Tibial nerve (tissue), 4 donors: ENCODE measurements around the gene SLC6A6. TPM values are rescaled to one million over a fixed set of nuclear protein-coding genes. Genes with fewer than 3 reads are reported as not detected.

Source experiments
- DNase-seq, 2 donors: peaks; one replicate each; pipeline ENCODE4 v3.0.0-alpha.2; 2019; ENCODE audit warnings: low spot score in 2 of 2
- H3K27ac ChIP-seq, 4 donors: fragments of 200-600 bp; sonication (generic) in 3 of 4; one replicate each; pipeline ENCODE4 v1.5.1; 2017 to 2019; ENCODE audit warnings: mild to moderate bottlenecking in 1 of 4
- H3K27me3 ChIP-seq, 2 donors: fragments of 200-600 bp; sonication (generic) in 1 of 2; one replicate each; pipeline versions ENCODE4 v1.5.1 to v1.6.0; 2017 to 2019
- H3K36me3 ChIP-seq, 3 donors: fragments of 200-600 bp; sonication (generic); one replicate each; pipeline ENCODE4 v1.5.1; 2018 to 2019
- H3K4me1 ChIP-seq, 4 donors: fragments of 200-600 bp; sonication (generic) in 3 of 4; one replicate each; pipeline ENCODE4 v1.5.1; 2017 to 2019
- H3K4me3 ChIP-seq, 4 donors: fragments of 200-600 bp; sonication (generic) in 3 of 4; one replicate each; pipeline ENCODE4 v1.5.1; 2017 to 2019; ENCODE audit warnings: mild to moderate bottlenecking in 1 of 4, moderate library complexity in 1 of 4
- H3K9me3 ChIP-seq, 4 donors: fragments of 200-600 bp; sonication (generic) in 3 of 4; one replicate each; pipeline ENCODE4 v1.5.1; 2017 to 2019
- EP300 ChIP-seq, 2 donors: sonication (generic); formaldehyde crosslinking; IDR thresholded peaks; one replicate each; pipeline ENCODE4 v1.6.1; 2017; ENCODE audit warnings: antibody characterized with exemption in 2 of 2, mild to moderate bottlenecking in 1 of 2
- POLR2A ChIP-seq, 2 donors: fragments of 450-650 bp; IDR thresholded peaks; one replicate each; pipeline ENCODE4 v1.6.1; 2017; ENCODE audit warnings: antibody characterized with exemption in 2 of 2, mild to moderate bottlenecking in 2 of 2, moderate library complexity in 2 of 2
- WGBS, 2 donors: methylation state at CpG; one replicate each; pipeline ENCODE4 v1.1.5; 2018; 5-methylcytosine and 5-hydroxymethylcytosine counted together
- total RNA-seq, 4 donors: library from RNA; depleted of rRNA; stranded (reverse); fragments of >200 nt; gene quantifications; one replicate each; pipeline ENCODE4 v1.1.0, GENCODE V29; 2016
- TF ChIP-seq, protein P1 (sequence below), 5 experiments: fragments of 200-600 bp in 3 of 5; fragments of 450-650 bp in 2 of 5; sonication (generic) in 3 of 5; IDR thresholded peaks; one replicate each; pipeline ENCODE4 v1.5.1; 2016 to 2019; ENCODE audit warnings: antibody characterized with exemption in 5 of 5, mild to moderate bottlenecking in 3 of 5, moderate library complexity in 2 of 5

SLC6A6 gene
- total RNA-seq, 4 donors from 2014 or later: 11.8 to 24.9 (median 13.5) TPM

DNA sequence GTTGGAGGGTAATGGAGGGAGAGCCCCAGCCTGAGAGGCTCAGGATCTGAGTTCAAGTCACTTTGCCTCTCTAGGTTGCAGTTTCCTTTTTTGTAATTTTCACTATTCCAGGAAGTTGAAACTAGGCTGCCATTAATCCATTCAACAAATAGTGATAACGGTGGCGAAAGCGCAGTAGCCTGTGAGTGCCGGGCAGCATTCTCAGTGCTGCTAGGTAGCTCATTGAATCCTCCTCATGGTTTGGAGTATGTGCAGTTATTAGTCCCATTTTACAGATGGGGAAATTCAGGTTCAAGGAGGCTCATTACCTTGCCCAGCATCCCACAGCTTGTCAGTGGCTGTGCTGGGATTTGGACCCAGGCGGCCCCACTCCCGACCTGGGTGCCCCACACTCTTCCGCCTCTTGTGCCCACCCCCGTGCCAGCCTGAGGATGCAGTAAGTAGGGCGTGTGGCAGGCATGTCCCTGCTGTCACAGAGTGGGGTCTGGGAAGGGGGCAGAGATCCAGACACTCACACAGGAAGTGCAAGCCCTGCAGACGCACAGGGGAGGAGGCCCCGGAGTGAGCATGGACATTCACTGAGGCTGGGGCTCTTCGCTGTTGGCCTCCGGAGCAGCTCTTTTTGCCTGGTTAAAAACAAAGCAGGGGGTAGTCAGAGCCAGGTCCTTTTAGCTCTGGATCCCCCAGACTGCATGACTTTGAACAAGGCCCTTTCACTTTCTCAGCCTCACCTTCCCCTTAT is 58.8 kb downstream of the SLC6A6 start:
- WGBS, 2 donors: 80 to 81% methylated on average over 13 of the region's 13 CpGs
- TF ChIP-seq, protein P1, sequence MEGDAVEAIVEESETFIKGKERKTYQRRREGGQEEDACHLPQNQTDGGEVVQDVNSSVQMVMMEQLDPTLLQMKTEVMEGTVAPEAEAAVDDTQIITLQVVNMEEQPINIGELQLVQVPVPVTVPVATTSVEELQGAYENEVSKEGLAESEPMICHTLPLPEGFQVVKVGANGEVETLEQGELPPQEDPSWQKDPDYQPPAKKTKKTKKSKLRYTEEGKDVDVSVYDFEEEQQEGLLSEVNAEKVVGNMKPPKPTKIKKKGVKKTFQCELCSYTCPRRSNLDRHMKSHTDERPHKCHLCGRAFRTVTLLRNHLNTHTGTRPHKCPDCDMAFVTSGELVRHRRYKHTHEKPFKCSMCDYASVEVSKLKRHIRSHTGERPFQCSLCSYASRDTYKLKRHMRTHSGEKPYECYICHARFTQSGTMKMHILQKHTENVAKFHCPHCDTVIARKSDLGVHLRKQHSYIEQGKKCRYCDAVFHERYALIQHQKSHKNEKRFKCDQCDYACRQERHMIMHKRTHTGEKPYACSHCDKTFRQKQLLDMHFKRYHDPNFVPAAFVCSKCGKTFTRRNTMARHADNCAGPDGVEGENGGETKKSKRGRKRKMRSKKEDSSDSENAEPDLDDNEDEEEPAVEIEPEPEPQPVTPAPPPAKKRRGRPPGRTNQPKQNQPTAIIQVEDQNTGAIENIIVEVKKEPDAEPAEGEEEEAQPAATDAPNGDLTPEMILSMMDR (IDR thresholded peaks at IDR 0.05): no peak
- TF ChIP-seq POLR2A (IDR thresholded peaks at IDR 0.05): no peak
- TF ChIP-seq EP300 (IDR thresholded peaks at IDR 0.05): no peak
- H3K9me3 ChIP-seq: no peaks in the 10 kb centered on the region
- H3K27ac ChIP-seq: peak overlapping the region in 2 of 4 donors; percentile 4 to 16
- H3K36me3 ChIP-seq: peaks cover 0 to 17% (median 0%) of the 10 kb centered on the region in 3 donors
- H3K27me3 ChIP-seq: no peaks in the 10 kb centered on the region
- H3K4me1 ChIP-seq: peaks cover 0 to 14% (median 0%) of the 10 kb centered on the region in 4 donors
- no peak overlapping the region for H3K4me3 ChIP-seq
- no peak for DNase-seq

DNA sequence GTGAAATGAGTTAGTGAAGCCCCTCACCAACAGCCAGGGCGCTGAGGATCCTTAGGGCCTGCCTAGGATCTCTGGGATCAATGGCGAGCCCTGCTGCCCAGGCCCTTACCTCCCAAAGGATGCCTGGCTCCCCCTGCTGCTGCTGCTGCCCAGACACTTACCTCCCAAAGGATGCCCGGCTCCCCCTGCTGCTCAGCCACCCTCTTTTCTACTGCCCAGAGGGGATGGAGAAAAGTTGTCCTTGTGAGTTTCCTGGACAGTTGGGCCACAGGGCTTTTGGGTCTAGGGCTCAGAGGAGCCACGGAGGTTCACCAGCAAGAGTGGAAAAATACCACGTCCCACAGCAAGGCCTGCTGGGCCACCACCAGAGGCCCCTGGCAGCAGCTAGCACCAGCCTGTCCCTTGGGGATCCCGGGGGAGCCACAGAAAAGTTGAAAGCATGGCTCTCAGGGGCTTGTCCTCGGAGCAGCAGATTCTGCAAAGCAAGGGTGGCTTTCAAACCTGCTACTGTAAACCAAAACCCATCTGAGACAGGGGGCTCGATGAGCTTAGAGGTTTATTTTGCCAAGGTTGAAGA is 59.4 kb downstream of the SLC6A6 start:
- no peak overlapping the region for H3K4me3 ChIP-seq
- H3K36me3 ChIP-seq: peaks cover 0 to 22% (median 0%) of the 10 kb centered on the region in 3 donors
- no peaks in the 10 kb centered on the region for H3K9me3 ChIP-seq
- 86 to 87% methylated on average over 8 of the region's 8 CpGs for WGBS, 2 donors
- peaks cover 0 to 14% (median 0%) of the 10 kb centered on the region in 4 donors for H3K4me1 ChIP-seq
- H3K27ac ChIP-seq: no peak overlapping the region
- TF ChIP-seq, protein P1 (IDR thresholded peaks at IDR 0.05): peak in 4 of 5 experiments; percentile 12 to 36 (median 28)
- no peak for TF ChIP-seq EP300 (IDR thresholded peaks at IDR 0.05)
- H3K27me3 ChIP-seq: no peaks in the 10 kb centered on the region
- DNase-seq: no peak

DNA sequence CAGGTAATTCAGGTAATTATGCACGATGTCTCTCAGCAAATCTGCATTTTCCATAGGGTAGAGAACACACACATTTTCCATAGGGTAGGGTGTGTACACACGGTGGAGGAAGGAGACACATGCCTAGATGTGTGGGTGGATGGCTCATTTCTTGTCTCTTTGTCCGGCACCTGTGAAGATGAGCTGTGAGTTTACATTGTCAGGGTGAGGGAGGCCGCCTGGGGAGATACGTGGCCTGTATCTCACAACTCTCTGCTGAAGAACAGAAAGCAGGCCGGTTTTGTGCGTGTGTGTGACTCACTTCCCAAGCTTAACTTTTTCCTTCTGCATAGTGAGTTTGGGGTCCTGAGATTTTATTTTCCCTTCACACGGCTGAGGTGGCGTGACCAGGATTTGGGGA is 60.3 kb downstream of the SLC6A6 start:
- no peaks in the 10 kb centered on the region for H3K27me3 ChIP-seq
- H3K36me3 ChIP-seq: peaks cover 0 to 27% (median 0%) of the 10 kb centered on the region in 3 donors
- H3K4me1 ChIP-seq: peaks cover 0 to 14% (median 0%) of the 10 kb centered on the region in 4 donors
- H3K9me3 ChIP-seq: no peaks in the 10 kb centered on the region
- TF ChIP-seq, protein P1 (IDR thresholded peaks at IDR 0.05): no peak
- no peak for TF ChIP-seq EP300 (IDR thresholded peaks at IDR 0.05)
- no peak for TF ChIP-seq POLR2A (IDR thresholded peaks at IDR 0.05)
- no peak overlapping the region for H3K4me3 ChIP-seq
- WGBS, 2 donors: 89 to 91% methylated on average over 9 of the region's 9 CpGs
- no peak overlapping the region for H3K27ac ChIP-seq
- DNase-seq: no peak

DNA sequence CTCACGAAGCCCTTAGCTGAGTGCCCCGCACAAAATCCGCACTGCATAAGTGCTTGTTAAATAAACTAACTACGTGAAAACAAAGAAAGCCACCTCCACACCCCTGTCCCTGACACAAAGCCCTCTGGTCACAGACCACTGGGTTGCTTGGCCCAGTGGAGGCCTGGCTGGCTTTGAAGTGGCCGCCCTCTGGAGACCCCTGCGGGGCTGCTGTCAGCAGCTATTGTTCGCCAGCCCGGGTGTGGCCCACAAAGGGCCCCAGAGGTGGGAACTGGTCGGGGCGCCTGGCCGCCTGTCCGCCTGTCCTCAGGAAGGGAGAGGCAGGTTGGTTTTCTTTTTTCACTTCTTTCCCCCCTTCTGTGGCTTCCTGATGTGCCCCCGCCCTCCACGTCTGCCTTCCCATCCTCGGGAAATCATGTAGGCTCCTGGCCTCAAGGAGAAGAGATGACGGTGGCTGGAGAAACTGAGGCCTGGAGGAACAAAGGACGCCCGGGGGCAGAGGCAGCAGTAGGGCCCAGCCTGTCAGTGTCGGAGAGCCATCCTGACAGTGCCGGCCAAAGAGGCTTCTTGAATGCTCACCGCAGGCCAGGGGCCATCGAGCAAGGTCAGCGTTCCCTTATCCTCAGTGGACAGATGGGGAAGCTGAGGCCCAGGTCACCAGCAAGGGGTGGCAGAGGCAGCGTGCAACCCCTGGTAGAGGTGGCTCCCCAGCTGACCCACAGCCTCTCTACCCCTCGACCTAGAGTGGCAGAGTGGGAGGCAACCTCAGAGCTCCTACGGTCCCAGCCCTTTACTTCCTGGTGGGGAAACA is 61.1 kb downstream of the SLC6A6 start:
- no peak for TF ChIP-seq POLR2A (IDR thresholded peaks at IDR 0.05)
- no peak for TF ChIP-seq EP300 (IDR thresholded peaks at IDR 0.05)
- TF ChIP-seq, protein P1 (IDR thresholded peaks at IDR 0.05): no peak
- Histone ChIP-seq H3K4me1 (peaks cover 0 to 14% (median 0%) of the 10 kb centered on the region in 4 donors), H3K4me3 (no peak overlapping the region), H3K36me3 (peaks cover 0 to 27% (median 0%) of the 10 kb centered on the region in 3 donors), H3K27me3 (no peaks in the 10 kb centered on the region), H3K9me3 (no peaks in the 10 kb centered on the region), H3K27ac (no peak overlapping the region)
- DNase-seq: no peak
- 82 to 83% methylated on average over 25 to 26 of the region's 26 CpGs for WGBS, 2 donors
